SK-N-SH treated with all-trans-retinoic acid at 6 μM for 48 hours (cell line): Measurements from ENCODE around the gene LCMT1.
"Not testable (repeated sequence)": the region's sequence is repeated elsewhere in the genome, so short reads cannot be mapped to it uniquely, and the experiment has no call there.

ENCODE experiments used
- ATAC-seq: fragments of 200-7000 bp; cut with Tn5 transposase; 3 replicates; pipeline ENCODE4 v1.9.1; 2020; ENCODE audit warnings: mild to moderate bottlenecking, moderate library complexity
- ARNTL ChIP-seq: fragments of 450-650 bp; formaldehyde crosslinking; IDR thresholded peaks from 2 replicates; pipeline ENCODE4 v1.5.0; 2020; ENCODE audit warnings: low read depth, mild to moderate bottlenecking, moderate library complexity, borderline replicate concordance
- CSDC2 ChIP-seq: fragments of 250-450 bp; sonication (Bioruptor Pico); IDR thresholded peaks from 2 replicates; pipeline ENCODE4 v1.5.0; 2020; ENCODE audit warnings: mild to moderate bottlenecking, moderate library complexity
- ESRRG ChIP-seq: fragments of 250-450 bp; sonication (Bioruptor Pico); IDR thresholded peaks from 2 replicates; pipeline ENCODE4 v1.6.1; 2021; ENCODE audit warnings: mild to moderate bottlenecking
- GLIS3 ChIP-seq: fragments of 250-450 bp; sonication (Bioruptor Pico); IDR thresholded peaks from 2 replicates; pipeline ENCODE4 v1.5.0; 2020; ENCODE audit warnings: mild to moderate bottlenecking, moderate library complexity
- OSR1 ChIP-seq: fragments of 250-450 bp; sonication (Bioruptor Pico); IDR thresholded peaks from 2 replicates; pipeline ENCODE4 v1.8.0; 2022; ENCODE audit warnings: moderate library complexity, mild to moderate bottlenecking, inconsistent platforms
- PPARA ChIP-seq: fragments of 250-450 bp; sonication (Bioruptor Pico); IDR thresholded peaks from 2 replicates; pipeline ENCODE4 v1.5.0; 2020; ENCODE audit warnings: mild to moderate bottlenecking, borderline replicate concordance
- RARB ChIP-seq: fragments of 250-450 bp; sonication (Bioruptor Pico); IDR thresholded peaks from 2 replicates; pipeline ENCODE4 v1.8.0; 2021; ENCODE audit warnings: mild to moderate bottlenecking, moderate library complexity
- SNAI2 ChIP-seq: fragments of 250-450 bp; sonication (Bioruptor Pico); IDR thresholded peaks from 2 replicates; pipeline ENCODE4 v1.5.0; 2020; ENCODE audit warnings: mild to moderate bottlenecking, moderate library complexity
- TCF4 ChIP-seq: fragments of 250-450 bp; sonication (Bioruptor Pico); IDR thresholded peaks from 2 replicates; pipeline ENCODE4 v1.8.0; 2021; ENCODE audit warnings: mild to moderate bottlenecking, moderate library complexity, borderline replicate concordance
- TOX ChIP-seq: fragments of 250-450 bp; sonication (Bioruptor Pico); IDR thresholded peaks from 2 replicates; pipeline ENCODE4 v1.8.0; 2021; ENCODE audit warnings: mild to moderate bottlenecking, moderate library complexity, borderline replicate concordance
- ZC3H10 ChIP-seq: fragments of 250-450 bp; sonication (Bioruptor Pico); IDR thresholded peaks from 2 replicates; pipeline ENCODE4 v1.5.1; 2021; ENCODE audit warnings: mild to moderate bottlenecking, moderate library complexity
- ZFP3 ChIP-seq: fragments of 250-450 bp; sonication (Bioruptor Pico); IDR thresholded peaks from 2 replicates; pipeline ENCODE4 v1.5.0; 2020; ENCODE audit warnings: mild to moderate bottlenecking, moderate library complexity
- ZFP30 ChIP-seq: fragments of 450-650 bp; formaldehyde crosslinking; IDR thresholded peaks from 2 replicates; pipeline ENCODE4 v1.5.0; 2022; ENCODE audit warnings: mild to moderate bottlenecking, moderate library complexity
- ZNF565 ChIP-seq: fragments of 450-650 bp; formaldehyde crosslinking; conservative IDR thresholded peaks from 2 replicates; pipeline ENCODE4 v1.5.0; 2020; ENCODE audit warnings: low read depth, mild to moderate bottlenecking, moderate library complexity
- ZNF70 ChIP-seq: fragments of 450-650 bp; formaldehyde crosslinking; IDR thresholded peaks from 2 replicates; pipeline ENCODE4 v1.5.0; 2020; ENCODE audit warnings: mild to moderate bottlenecking, moderate library complexity
- ZNF8 ChIP-seq: fragments of 450-650 bp; formaldehyde crosslinking; IDR thresholded peaks from 2 replicates; pipeline ENCODE4 v1.5.0; 2020; ENCODE audit warnings: mild to moderate bottlenecking, moderate library complexity
- TF ChIP-seq, protein P1 (sequence below): fragments of 250-450 bp; sonication (Bioruptor Pico); IDR thresholded peaks from 2 replicates; pipeline ENCODE4 v1.5.1; 2021; ENCODE audit warnings: mild to moderate bottlenecking, moderate library complexity
- TF ChIP-seq, protein P2 (sequence below): fragments of 250-450 bp; sonication (Bioruptor Pico); IDR thresholded peaks from 2 replicates; pipeline ENCODE4 v1.8.0; 2021; ENCODE audit warnings: low read depth, mild to moderate bottlenecking, moderate library complexity, borderline replicate concordance
- TF ChIP-seq, protein P3 (sequence below): fragments of 250-450 bp; sonication (Bioruptor Pico); IDR thresholded peaks from 2 replicates; pipeline ENCODE4 v1.5.1; 2020; ENCODE audit warnings: low read depth, mild to moderate bottlenecking, moderate library complexity
- TF ChIP-seq, protein P4 (sequence below): fragments of 250-450 bp; sonication (Bioruptor Pico); IDR thresholded peaks from 2 replicates; pipeline ENCODE4 v1.5.0; 2020; ENCODE audit warnings: mild to moderate bottlenecking, moderate library complexity

LCMT1 gene

DNA sequence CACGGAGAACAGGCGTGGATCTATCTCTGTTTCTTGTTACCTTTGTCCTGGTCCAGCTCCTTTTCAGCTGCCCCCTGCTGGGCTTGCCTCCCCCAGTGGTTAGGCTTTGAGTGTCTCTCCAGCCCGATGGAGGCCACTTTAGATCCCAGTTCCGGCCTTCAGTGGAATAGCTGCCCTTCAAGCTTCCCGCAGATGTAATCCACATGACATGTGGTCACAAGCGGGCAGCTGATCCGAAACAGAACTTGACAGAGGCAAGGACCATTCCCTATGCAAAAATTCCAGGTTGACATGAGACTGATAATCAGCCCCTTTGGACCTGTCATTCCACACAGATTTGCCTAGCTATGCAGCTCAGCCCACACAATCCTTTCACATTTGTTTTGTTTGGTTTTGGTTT lies 64.6 kb downstream of the LCMT1 start:
- no peak for ATAC-seq
- TF ChIP-seq RARB (CRISPR knock-in tag) (no peak), ZNF70 (CRISPR knock-in tag) (no peak), ZNF8 (CRISPR knock-in tag) (no peak)
- TF ChIP-seq, protein P1, sequence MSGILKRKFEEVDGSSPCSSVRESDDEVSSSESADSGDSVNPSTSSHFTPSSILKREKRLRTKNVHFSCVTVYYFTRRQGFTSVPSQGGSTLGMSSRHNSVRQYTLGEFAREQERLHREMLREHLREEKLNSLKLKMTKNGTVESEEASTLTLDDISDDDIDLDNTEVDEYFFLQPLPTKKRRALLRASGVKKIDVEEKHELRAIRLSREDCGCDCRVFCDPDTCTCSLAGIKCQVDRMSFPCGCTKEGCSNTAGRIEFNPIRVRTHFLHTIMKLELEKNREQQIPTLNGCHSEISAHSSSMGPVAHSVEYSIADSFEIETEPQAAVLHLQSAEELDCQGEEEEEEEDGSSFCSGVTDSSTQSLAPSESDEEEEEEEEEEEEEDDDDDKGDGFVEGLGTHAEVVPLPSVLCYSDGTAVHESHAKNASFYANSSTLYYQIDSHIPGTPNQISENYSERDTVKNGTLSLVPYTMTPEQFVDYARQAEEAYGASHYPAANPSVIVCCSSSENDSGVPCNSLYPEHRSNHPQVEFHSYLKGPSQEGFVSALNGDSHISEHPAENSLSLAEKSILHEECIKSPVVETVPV (CRISPR knock-in tag): no peak

DNA sequence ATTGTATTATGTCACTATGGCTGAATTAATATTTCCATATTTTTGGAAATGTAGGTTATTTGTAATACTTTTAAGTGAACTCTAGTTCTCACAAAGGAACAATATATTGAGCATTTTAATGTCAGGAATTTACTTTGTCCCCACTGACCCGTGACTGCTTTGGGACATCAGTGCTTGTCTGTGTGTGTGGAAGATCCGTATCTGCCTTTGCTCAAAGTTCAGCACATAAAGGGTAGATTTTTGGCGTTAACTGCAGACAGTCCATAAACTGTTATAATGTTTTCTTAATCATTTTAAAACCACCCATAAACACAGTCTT lies 65.9 kb downstream of the LCMT1 start:
- no peak for ATAC-seq
- TF ChIP-seq CSDC2 (no peak), ZNF8 (CRISPR knock-in tag) (no peak), ZC3H10 (CRISPR knock-in tag) (no peak), PPARA (no peak), OSR1 (no peak)

DNA sequence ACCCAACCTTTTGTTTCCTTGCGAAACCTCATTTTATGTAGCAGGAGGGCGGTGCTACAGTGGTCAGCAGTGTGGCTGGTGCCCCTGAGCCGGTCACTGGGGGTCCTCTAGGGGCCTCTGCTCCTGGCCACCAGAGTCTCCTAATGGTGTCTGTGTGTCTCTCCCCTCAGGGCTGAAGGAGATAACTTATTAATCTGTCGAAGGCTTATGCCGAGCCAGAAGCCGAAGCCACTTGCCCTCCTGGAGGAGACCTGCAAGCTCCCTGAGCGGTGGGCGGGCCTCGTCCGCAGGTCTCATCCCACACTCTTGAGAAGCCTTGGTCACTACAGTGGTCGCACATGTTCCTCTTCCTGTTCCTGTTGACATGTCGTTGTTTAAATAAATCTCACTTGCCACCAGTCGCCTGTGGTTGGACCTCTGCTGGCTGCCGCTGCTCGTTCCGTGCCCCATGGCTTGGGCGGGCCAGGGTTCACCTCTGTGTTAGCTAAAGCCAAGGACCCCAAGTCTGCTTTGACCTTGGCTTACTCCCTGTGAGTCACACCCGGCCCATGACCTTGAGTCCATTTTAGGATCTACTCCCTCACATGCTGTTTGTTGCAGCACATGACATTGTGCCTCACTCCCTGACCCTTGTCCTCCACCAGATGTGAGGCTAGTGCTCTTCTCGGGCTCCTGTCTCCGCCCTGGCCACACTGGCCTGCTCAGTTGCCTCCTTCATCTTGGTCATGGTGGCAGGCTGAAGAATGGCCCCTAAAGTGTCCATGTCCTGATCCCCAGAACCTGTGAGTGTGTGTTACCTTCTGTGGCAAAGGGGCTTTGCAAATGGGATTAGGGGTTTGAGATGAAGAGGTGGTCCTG lies 66.5 kb downstream of the LCMT1 start:
- no peak for ATAC-seq
- no peak for TF ChIP-seq ZNF70 (CRISPR knock-in tag)
- TF ChIP-seq, protein P2, sequence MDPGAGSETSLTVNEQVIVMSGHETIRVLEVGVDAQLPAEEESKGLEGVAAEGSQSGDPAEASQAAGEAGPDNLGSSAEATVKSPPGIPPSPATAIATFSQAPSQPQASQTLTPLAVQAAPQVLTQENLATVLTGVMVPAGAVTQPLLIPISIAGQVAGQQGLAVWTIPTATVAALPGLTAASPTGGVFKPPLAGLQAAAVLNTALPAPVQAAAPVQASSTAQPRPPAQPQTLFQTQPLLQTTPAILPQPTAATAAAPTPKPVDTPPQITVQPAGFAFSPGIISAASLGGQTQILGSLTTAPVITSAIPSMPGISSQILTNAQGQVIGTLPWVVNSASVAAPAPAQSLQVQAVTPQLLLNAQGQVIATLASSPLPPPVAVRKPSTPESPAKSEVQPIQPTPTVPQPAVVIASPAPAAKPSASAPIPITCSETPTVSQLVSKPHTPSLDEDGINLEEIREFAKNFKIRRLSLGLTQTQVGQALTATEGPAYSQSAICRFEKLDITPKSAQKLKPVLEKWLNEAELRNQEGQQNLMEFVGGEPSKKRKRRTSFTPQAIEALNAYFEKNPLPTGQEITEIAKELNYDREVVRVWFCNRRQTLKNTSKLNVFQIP (CRISPR knock-in tag): no peak
- TF ChIP-seq ZNF565 (CRISPR knock-in tag): no peak
- no peak for TF ChIP-seq ZFP30 (CRISPR knock-in tag)
- no peak for TF ChIP-seq ZC3H10 (CRISPR knock-in tag)
- no peak for TF ChIP-seq ZFP3
- TF ChIP-seq ZNF8 (CRISPR knock-in tag): no peak
- TF ChIP-seq, protein P1 (CRISPR knock-in tag): no peak
- no peak for TF ChIP-seq OSR1
- TF ChIP-seq, protein P3, sequence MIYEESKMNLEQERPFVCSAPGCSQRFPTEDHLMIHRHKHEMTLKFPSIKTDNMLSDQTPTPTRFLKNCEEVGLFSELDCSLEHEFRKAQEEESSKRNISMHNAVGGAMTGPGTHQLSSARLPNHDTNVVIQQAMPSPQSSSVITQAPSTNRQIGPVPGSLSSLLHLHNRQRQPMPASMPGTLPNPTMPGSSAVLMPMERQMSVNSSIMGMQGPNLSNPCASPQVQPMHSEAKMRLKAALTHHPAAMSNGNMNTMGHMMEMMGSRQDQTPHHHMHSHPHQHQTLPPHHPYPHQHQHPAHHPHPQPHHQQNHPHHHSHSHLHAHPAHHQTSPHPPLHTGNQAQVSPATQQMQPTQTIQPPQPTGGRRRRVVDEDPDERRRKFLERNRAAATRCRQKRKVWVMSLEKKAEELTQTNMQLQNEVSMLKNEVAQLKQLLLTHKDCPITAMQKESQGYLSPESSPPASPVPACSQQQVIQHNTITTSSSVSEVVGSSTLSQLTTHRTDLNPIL: no peak
- no peak for TF ChIP-seq GLIS3 (CRISPR knock-in tag)
- TF ChIP-seq TOX: no peak
- TF ChIP-seq TCF4 (CRISPR knock-in tag): no peak
- TF ChIP-seq RARB (CRISPR knock-in tag): no peak
- no peak for TF ChIP-seq ESRRG
- no peak for TF ChIP-seq SNAI2
- TF ChIP-seq CSDC2: no peak

DNA sequence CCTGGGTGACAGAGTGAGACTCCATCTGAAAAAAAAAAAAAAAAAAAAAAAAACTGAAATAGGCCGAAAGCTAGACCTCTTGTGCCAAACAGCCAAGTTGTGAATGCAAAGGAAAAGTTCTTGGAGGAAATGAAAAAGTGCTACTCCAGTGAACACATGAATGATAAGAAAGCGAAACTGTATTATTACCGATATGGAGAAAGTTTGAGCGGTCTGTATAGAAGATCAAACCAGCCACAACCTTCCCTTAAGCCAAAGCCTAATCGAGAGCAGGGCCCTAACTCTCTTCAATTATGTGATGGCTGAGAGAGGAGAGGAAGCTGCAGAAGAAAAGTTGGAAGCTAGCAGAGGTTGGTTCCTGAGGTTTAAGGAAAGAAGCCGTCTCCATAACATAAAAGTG lies 69.7 kb downstream of the LCMT1 start:
- not testable (repeated sequence) for ATAC-seq

DNA sequence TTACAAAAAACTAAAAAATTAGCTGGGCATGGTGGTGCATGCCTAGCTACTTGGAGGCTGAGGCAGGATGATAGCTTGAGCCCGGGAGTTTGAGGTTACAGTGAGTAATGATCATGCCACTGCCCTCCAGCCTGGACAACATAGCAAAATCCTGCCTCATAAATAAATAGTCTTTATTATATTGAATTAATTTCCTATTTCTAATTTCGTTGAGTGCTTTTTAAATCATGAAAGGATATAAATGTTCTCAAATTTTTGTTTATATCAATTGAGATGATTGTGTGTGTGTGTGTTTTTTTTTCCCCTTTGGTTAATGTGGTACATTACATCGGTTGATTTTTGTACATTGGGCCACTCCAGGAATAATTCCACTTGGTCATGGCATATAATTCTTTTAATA lies 73.2 kb downstream of the LCMT1 start:
- TF ChIP-seq, protein P4, sequence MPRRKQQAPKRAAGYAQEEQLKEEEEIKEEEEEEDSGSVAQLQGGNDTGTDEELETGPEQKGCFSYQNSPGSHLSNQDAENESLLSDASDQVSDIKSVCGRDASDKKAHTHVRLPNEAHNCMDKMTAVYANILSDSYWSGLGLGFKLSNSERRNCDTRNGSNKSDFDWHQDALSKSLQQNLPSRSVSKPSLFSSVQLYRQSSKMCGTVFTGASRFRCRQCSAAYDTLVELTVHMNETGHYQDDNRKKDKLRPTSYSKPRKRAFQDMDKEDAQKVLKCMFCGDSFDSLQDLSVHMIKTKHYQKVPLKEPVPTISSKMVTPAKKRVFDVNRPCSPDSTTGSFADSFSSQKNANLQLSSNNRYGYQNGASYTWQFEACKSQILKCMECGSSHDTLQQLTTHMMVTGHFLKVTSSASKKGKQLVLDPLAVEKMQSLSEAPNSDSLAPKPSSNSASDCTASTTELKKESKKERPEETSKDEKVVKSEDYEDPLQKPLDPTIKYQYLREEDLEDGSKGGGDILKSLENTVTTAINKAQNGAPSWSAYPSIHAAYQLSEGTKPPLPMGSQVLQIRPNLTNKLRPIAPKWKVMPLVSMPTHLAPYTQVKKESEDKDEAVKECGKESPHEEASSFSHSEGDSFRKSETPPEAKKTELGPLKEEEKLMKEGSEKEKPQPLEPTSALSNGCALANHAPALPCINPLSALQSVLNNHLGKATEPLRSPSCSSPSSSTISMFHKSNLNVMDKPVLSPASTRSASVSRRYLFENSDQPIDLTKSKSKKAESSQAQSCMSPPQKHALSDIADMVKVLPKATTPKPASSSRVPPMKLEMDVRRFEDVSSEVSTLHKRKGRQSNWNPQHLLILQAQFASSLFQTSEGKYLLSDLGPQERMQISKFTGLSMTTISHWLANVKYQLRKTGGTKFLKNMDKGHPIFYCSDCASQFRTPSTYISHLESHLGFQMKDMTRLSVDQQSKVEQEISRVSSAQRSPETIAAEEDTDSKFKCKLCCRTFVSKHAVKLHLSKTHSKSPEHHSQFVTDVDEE: no peak
- no peak for TF ChIP-seq ARNTL (CRISPR knock-in tag)
- TF ChIP-seq RARB (CRISPR knock-in tag): no peak
- TF ChIP-seq ZC3H10 (CRISPR knock-in tag): no peak
- no peak for TF ChIP-seq ZNF565 (CRISPR knock-in tag)
- TF ChIP-seq CSDC2: no peak
- no peak for ATAC-seq
